ENCODE data around the gene CMYA5.

CMYA5 gene

GRCh38 chr5:79841172-79841571 lies 151.5 kb downstream of the CMYA5 start:
- no peak for DNase-seq

DNA sequence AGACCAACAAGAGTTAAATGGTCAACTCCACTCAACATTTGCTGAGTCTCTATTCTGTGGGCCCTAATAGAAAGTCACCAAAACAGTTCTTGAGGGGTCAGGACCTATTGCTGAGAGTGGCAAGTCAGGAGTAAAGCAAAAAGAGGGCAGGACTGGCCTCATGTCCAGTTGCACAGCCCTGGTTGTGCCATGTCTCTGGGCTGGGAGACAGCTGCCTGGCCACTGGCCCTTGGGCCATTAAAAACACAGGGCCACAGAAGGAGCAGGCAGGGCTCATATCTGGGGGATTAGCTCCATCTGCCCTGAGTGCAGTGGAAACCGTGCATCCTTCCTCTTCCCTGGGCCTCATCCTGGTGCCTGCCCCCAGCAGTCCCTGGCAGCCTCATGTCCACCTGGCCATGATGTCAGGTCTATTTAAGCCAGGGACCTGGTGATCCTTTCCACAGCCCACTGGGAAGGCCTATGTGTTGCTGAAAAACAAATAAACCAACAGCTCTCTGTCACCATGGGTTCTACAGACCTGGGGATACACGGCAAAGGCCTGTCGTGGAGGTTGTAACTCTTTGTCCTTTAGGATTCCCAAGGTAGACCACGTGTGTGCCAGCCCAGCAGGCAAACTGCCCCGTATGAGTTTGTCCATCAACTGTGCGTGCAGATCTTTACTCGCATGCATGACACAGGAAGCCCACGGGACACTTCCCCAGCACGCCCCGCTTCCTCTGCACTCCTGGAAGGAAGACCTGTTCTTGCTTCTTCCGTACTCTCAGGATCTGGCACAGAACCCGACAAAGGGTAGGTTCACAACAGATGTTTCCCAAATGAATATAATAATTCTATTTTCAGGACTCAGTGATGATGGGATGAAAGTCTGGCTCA lies 152.6 kb downstream of the CMYA5 start:
- DNase-seq, result no peak

GRCh38 chr5:79842991-79843390 lies 153.4 kb downstream of the CMYA5 start:
- DNase-seq, result no peak

- no peak for DNase-seq
These were observed 154.1 kb downstream of the CMYA5 start for GRCh38 chr5:79843450-79844388.

DNA sequence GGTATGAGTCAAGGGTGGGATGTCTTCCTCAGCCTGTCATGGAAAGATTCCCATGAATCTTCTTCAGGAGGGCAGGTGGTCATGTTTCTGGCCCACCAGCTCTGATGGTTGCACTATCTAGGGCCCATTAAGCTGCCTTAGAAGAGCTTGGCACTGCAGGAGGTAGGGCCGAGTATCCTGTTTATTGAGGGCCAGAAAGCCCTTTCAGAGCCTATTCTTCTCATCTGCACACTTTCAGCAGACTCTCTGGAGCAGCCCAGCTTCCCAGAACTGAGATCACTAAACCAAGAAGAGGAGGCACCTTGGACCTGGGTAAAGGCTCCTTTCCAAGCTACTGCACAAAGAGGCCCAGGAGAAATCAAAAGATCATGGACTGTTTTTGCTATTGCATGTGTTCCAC lies 154.9 kb downstream of the CMYA5 start:
- no peak for DNase-seq

- no peak for DNase-seq
These were observed 156.0 kb downstream of the CMYA5 start for GRCh38 chr5:79845448-79846197.

DNA sequence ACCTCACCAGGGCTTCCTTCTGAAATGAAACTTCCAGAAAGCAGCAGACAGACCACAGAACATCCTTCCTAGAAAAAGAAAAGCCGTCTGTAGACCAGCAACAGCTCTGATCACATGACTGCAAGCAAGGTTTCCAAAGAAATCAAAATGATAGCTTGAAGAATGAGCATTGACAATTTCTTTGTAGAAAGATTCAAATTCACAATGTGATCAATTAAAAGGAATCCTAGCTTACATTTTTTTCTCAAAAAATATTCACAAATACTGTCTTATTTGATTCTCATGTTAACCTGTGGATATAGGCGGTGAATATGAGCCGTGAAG lies 156.5 kb downstream of the CMYA5 start:
- DNase-seq, result no peak

GRCh38 chr5:79847561-79847960 lies 157.9 kb downstream of the CMYA5 start:
- no peak for DNase-seq

DNA sequence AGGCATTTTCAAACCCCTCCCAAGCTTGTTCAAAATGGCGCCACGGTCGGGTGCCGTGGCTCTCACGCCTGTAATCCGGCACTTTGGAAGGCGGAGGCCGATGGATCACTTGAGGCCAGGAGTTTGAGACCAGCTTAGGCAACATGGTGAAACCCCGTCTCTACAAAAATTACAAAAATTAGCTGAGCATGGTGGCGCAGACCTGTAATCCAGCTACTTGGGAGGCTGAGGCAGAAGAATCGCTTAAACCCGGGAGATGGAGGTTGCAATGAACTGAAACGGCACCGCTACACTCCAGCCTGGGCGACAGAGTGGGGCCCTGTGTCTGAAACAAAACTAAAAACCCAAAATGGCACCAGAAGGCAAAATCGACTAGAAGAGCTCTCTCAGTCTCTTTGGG lies 159.4 kb downstream of the CMYA5 start:
- DNase-seq, result no peak

Measured in activated CD4-positive, alpha-beta T cell treated with anti-CD3 and anti-CD28 coated beads for 1 hour (primary cell).